Spleen (tissue), 11 donors: Measurements from ENCODE around the gene OR56B1. TPM values are rescaled to one million over a fixed set of nuclear protein-coding genes. Genes with fewer than 3 reads are reported as not detected.

Source experiments
- DNase-seq: peaks from one replicate; pipeline ENCODE4 v3.0.0-alpha.2; 2020
- H3K27ac ChIP-seq, 8 donors: fragments of 200-600 bp; sonication (generic) in 7 of 8; 1 replicate in 4 of 8; 2 replicates in 4 of 8; pipeline versions ENCODE4 v1.5.0 to v1.8.0; 2016 to 2021; ENCODE audit warnings: inconsistent platforms in 4 of 8, mild to moderate bottlenecking in 4 of 8, moderate library complexity in 1 of 8
- H3K27me3 ChIP-seq, 7 donors: fragments of 200-600 bp; sonication (generic) in 6 of 7; replicated peaks in 1 of 7; 1 replicate in 4 of 7; 2 replicates in 3 of 7; pipeline versions ENCODE4 v1.5.0 to v1.8.0; 2016 to 2021; ENCODE audit warnings: inconsistent platforms in 3 of 7, mild to moderate bottlenecking in 1 of 7
- H3K36me3 ChIP-seq, 6 donors: fragments of 200-600 bp; sonication (generic) in 5 of 6; 1 replicate in 4 of 6; 2 replicates in 2 of 6; pipeline versions ENCODE4 v1.5.0 to v1.8.0; 2016 to 2021; ENCODE audit warnings: inconsistent platforms in 2 of 6
- H3K4me1 ChIP-seq, 6 donors: fragments of 200-600 bp; sonication (generic) in 5 of 6; 1 replicate in 3 of 6; 2 replicates in 3 of 6; pipeline versions ENCODE4 v1.5.0 to v1.8.0; 2016 to 2021; ENCODE audit warnings: inconsistent platforms in 3 of 6
- H3K4me3 ChIP-seq, 8 donors: fragments of 200-600 bp; sonication (generic) in 7 of 8; 1 replicate in 4 of 8; 2 replicates in 4 of 8; pipeline versions ENCODE4 v1.5.0 to v1.8.0; 2016 to 2021; ENCODE audit warnings: inconsistent platforms in 4 of 8, mild to moderate bottlenecking in 4 of 8, moderate library complexity in 2 of 8
- H3K9me3 ChIP-seq, 8 donors: fragments of 200-600 bp; sonication (generic) in 7 of 8; 1 replicate in 4 of 8; 2 replicates in 4 of 8; pipeline versions ENCODE4 v1.5.0 to v1.8.0; 2016 to 2021; ENCODE audit warnings: inconsistent platforms in 4 of 8
- POLR2A ChIP-seq, 3 donors: fragments of 450-650 bp; IDR thresholded peaks; one replicate each; pipeline ENCODE4 v1.5.1; 2017; ENCODE audit warnings: antibody characterized with exemption in 3 of 3, mild to moderate bottlenecking in 1 of 3
- POLR2AphosphoS5 ChIP-seq, 3 donors: sonication (generic); formaldehyde crosslinking; IDR thresholded peaks; one replicate each; pipeline ENCODE4 v1.5.1; 2017; ENCODE audit warnings: antibody characterized with exemption in 3 of 3
- WGBS, 5 donors: extraction: QIAGEN DNeasy Blood & Tissue Kit in 3 of 5; methylation state at CpG; one replicate each; pipeline versions ENCODE4 v1.1.5 to v1.1.7; 2013 to 2018; 5-methylcytosine and 5-hydroxymethylcytosine counted together
- intact Hi-C: fragments of 100-400 bp; cut with DNase I; formaldehyde crosslinking; loops from one replicate; pipeline ENCODE4 v1.15.0; 2023; ENCODE audit warnings: low total_unique reads
- polyA plus RNA-seq, 3 donors: library from polyadenylated mRNA; stranded (reverse); fragments of 200-250 nt; gene quantifications; one replicate each; pipeline ENCODE4 v1.2.1, GENCODE V29; 2013
- total RNA-seq, 7 donors: library from RNA; depleted of rRNA in 3 of 7; stranded (reverse); fragments of >200 nt in 3 of 7; fragmentation: NEBNext Ultra II Directional in 4 of 7; extraction: Animal tissue kit (Norgen Biotek cat#: 25700) in 4 of 7; gene quantifications; one replicate each; pipeline versions ENCODE4 v1.1.0 to v1.2.1, GENCODE V29; 2016 to 2021
- TF ChIP-seq, protein P1 (sequence below), 11 experiments: fragments of 200-600 bp in 7 of 11; fragments of 450-650 bp in 4 of 11; sonication (generic) in 4 of 11; IDR thresholded peaks in 8 of 11; conservative IDR thresholded peaks in 3 of 11; 1 replicate in 7 of 11; 2 replicates in 4 of 11; pipeline versions ENCODE4 v1.4.0 to v1.8.0; 2016 to 2021; ENCODE audit warnings: antibody characterized with exemption in 11 of 11, inconsistent platforms in 4 of 11, mild to moderate bottlenecking in 1 of 11
- donor health status: healthy with polysubstance abuse.
- donor health status: DM: no; HTN: no; CAD: no; lungs with moderate emphysema.
- donor health status: DM: no; HTN: no; CAD: no.
- donor health status: Bipolar disorder and iron deficiency.
- donor health status: healthy.
- donor health status: DM: no; HTN: no; CAD: no.
- donor health status: DM: yes; HTN: yes; CAD: no.

Gene OR56B1
- total and polyA plus RNA-seq, 10 donors, result 0.06 to 1.8 (median 0.58) TPM

DNA sequence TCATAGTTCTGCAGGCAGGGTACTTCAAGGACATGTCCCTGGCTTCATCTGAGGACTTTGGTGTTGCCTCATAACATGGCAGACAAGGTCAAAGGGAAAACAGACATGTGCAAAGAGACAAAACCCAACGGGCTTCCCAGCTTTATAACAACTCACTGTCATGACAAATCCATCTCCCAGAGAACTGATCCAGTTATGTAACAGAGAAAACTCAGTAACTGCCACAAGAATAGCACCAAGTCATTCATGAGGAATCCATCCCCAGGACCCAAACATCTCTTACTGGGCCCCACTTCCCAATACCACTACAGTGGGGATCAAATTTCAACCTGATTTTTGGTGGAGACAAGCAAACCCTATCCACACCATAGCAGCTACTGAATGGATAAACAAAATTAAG lies 30.8 kb downstream of the OR56B1 start:
- Histone ChIP-seq H3K4me3 (no peak overlapping the region), H3K4me1 (no peaks in the 10 kb centered on the region), H3K9me3 (no peaks in the 10 kb centered on the region), H3K27me3 (no peaks in the 10 kb centered on the region), H3K27ac (no peak overlapping the region), H3K36me3 (no peaks in the 10 kb centered on the region)
- 59 to 71% (median 71%) methylated on average over 1 of the region's 1 CpG for WGBS, 5 donors
- intact Hi-C loops, result no loop called here
- TF ChIP-seq POLR2A (IDR thresholded peaks at IDR 0.05) (no peak), POLR2AphosphoS5 (IDR thresholded peaks at IDR 0.05) (no peak)
- TF ChIP-seq, protein P1, sequence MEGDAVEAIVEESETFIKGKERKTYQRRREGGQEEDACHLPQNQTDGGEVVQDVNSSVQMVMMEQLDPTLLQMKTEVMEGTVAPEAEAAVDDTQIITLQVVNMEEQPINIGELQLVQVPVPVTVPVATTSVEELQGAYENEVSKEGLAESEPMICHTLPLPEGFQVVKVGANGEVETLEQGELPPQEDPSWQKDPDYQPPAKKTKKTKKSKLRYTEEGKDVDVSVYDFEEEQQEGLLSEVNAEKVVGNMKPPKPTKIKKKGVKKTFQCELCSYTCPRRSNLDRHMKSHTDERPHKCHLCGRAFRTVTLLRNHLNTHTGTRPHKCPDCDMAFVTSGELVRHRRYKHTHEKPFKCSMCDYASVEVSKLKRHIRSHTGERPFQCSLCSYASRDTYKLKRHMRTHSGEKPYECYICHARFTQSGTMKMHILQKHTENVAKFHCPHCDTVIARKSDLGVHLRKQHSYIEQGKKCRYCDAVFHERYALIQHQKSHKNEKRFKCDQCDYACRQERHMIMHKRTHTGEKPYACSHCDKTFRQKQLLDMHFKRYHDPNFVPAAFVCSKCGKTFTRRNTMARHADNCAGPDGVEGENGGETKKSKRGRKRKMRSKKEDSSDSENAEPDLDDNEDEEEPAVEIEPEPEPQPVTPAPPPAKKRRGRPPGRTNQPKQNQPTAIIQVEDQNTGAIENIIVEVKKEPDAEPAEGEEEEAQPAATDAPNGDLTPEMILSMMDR (IDR thresholded peaks at IDR 0.05 in 8 of 11, conservative IDR thresholded peaks at IDR 0.05 in 3 of 11), result no peak
- no peak for DNase-seq

DNA sequence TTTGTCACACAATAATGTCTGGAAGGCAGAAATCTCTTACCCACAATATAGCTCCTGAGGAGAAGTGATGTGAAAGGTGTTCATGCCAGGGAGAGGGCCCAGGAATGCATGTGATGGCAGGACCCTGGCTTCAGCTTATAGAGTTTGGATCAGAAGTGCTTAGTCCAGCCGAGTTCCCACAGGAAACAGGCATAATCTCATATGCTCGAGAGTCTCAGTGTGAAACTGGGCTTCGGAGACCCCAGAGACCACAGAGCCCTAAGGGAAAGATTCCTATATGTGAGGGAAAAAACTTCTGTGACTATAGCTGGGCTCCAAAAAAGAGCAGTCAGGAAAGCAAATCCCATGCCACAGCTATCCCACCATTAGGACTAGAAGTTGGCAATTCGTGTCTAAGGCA lies 47.0 kb downstream of the OR56B1 start, which contains the start of gene OR52N5:
TSS of gene OR52N5 (minus strand) at position 101 of the 400 bp plus-strand sequence. CDS start 4,721 bp downstream, outside the sequence.
- TF ChIP-seq, protein P1 (IDR thresholded peaks at IDR 0.05 in 8 of 11, conservative IDR thresholded peaks at IDR 0.05 in 3 of 11), result no peak
- TF ChIP-seq POLR2A (IDR thresholded peaks at IDR 0.05) (no peak), POLR2AphosphoS5 (IDR thresholded peaks at IDR 0.05) (no peak)

More for the DNA sequence above, 47.0 kb downstream of the OR56B1 start, which contains the start of gene OR52N5:
- Histone ChIP-seq H3K36me3 (no peaks in the 10 kb centered on the region), H3K4me3 (no peak within 1 kb of the TSS), H3K27me3 (peaks cover 0 to 3% (median 0%) of the 10 kb centered on the region in 7 donors), H3K4me1 (no peaks in the 10 kb centered on the region), H3K27ac (no peak within 1 kb of the TSS), H3K9me3 (no peaks in the 10 kb centered on the region)
- intact Hi-C loops, result no loop called here
- WGBS, 5 donors, result 25 to 60% (median 53%) methylated on average over 2 to 4 of the region's 4 CpGs
- no peak for DNase-seq

Other genes starting within 250 kb of the OR56B1 start
- not detected for gene OR52D1, start 247.8 kb upstream of the OR56B1 start, total RNA-seq
- gene OR52D1, start 247.8 kb upstream of the OR56B1 start, polyA plus RNA-seq, result not detected
- 1 to 10 TPM in 3 of 7 donors, under 1 TPM in 4; 0.29 to 3.7 (median 0.52) TPM for gene UBQLN3, start 226.5 kb upstream of the OR56B1 start, total RNA-seq
- not detected for gene UBQLN3, start 226.5 kb upstream of the OR56B1 start, polyA plus RNA-seq
- 1 to 10 TPM in 4 of 7 donors, under 1 TPM in 3; 0.87 to 2.3 (median 1.1) TPM for gene UBQLNL, start 219.7 kb upstream of the OR56B1 start, total RNA-seq
- under 1 TPM; 0.33 to 0.93 (median 0.74) TPM for gene UBQLNL, start 219.7 kb upstream of the OR56B1 start, polyA plus RNA-seq
- gene OR52H1, start 187.9 kb upstream of the OR56B1 start, total RNA-seq, result 1 to 10 TPM in 3 of 7 donors, under 1 TPM in 4; 0.27 to 3.3 (median 0.80) TPM
- gene OR52H1, start 187.9 kb upstream of the OR56B1 start, polyA plus RNA-seq, result not detected
- not detected for gene OR52B6, start 155.6 kb upstream of the OR56B1 start, total RNA-seq
- not detected for gene OR52B6, start 155.6 kb upstream of the OR56B1 start, polyA plus RNA-seq
- gene TRIM6, start 139.8 kb upstream of the OR56B1 start, total RNA-seq, result 1 to 10 TPM; 1.4 to 6.1 (median 4.3) TPM
- 1 to 10 TPM in 2 of 3 donors, under 1 TPM in 1; 0.72 to 2.7 (median 1.1) TPM for gene TRIM6, start 139.8 kb upstream of the OR56B1 start, polyA plus RNA-seq
- 10 to 100 TPM; 13.7 to 21.8 (median 17.7) TPM for gene TRIM34, start 111.4 kb upstream of the OR56B1 start, total RNA-seq
- gene TRIM34, start 111.4 kb upstream of the OR56B1 start, polyA plus RNA-seq, result 10 to 100 TPM in 2 of 3 donors, 1 to 10 TPM in 1; 9.5 to 14.0 (median 10.5) TPM
- gene TRIM5, start 51.4 kb upstream of the OR56B1 start, total RNA-seq, result 10 to 100 TPM; 31.1 to 44.3 (median 34.2) TPM
- 10 to 100 TPM in 1 of 3 donors, 1 to 10 TPM in 2; 7.8 to 13.6 (median 9.0) TPM for gene TRIM5, start 51.4 kb upstream of the OR56B1 start, polyA plus RNA-seq
- gene TRIM22, start 46.7 kb upstream of the OR56B1 start, total RNA-seq, result 100 to 1,000 TPM; 232 to 336 (median 282) TPM
- 100 to 1,000 TPM; 152 to 169 (median 162) TPM for gene TRIM22, start 46.7 kb upstream of the OR56B1 start, polyA plus RNA-seq
- gene OR52N4, start 17.8 kb downstream of the OR56B1 start, total RNA-seq, result 1 to 10 TPM in 6 of 7 donors, under 1 TPM in 1; 0.91 to 6.0 (median 1.6) TPM
- gene OR52N4, start 17.8 kb downstream of the OR56B1 start, polyA plus RNA-seq, result 1 to 10 TPM in 2 of 3 donors, under 1 TPM in 1; 0.99 to 3.7 (median 1.1) TPM
- not detected for gene OR52N5, start 46.9 kb downstream of the OR56B1 start, total RNA-seq
- gene OR52N5, start 46.9 kb downstream of the OR56B1 start, polyA plus RNA-seq, result not detected
- gene OR52N1, start 54.8 kb downstream of the OR56B1 start, total RNA-seq, result not detected
- gene OR52N1, start 54.8 kb downstream of the OR56B1 start, polyA plus RNA-seq, result not detected
- gene OR52N2, start 72.5 kb downstream of the OR56B1 start, total RNA-seq, result not detected
- gene OR52N2, start 72.5 kb downstream of the OR56B1 start, polyA plus RNA-seq, result under 1 TPM in 1 of 3 donors, not detected in 2; 0.67 TPM
- not detected for gene OR52E6, start 105.4 kb downstream of the OR56B1 start, total RNA-seq
- gene OR52E6, start 105.4 kb downstream of the OR56B1 start, polyA plus RNA-seq, result not detected
- not detected for gene OR52E8, start 121.2 kb downstream of the OR56B1 start, total RNA-seq
- gene OR52E8, start 121.2 kb downstream of the OR56B1 start, polyA plus RNA-seq, result not detected
- gene OR52E4, start 144.2 kb downstream of the OR56B1 start, total RNA-seq, result not detected
- gene OR52E4, start 144.2 kb downstream of the OR56B1 start, polyA plus RNA-seq, result not detected
- gene OR52E5, start 156.8 kb downstream of the OR56B1 start, total RNA-seq, result not detected
- gene OR52E5, start 156.8 kb downstream of the OR56B1 start, polyA plus RNA-seq, result not detected
- not detected for gene OR56A3, start 205.8 kb downstream of the OR56B1 start, total RNA-seq
- gene OR56A3, start 205.8 kb downstream of the OR56B1 start, polyA plus RNA-seq, result not detected
- not detected for gene OR56A5, start 232.0 kb downstream of the OR56B1 start, total RNA-seq
- not detected for gene OR56A5, start 232.0 kb downstream of the OR56B1 start, polyA plus RNA-seq